ENCODE data around the gene BHLHE23. TPM values are rescaled to one million over a fixed set of nuclear protein-coding genes. Genes with fewer than 3 reads are reported as not detected.

The BHLHE23 gene
- total RNA-seq, 6 donors from 2014 or later = not detected

- no peak overlapping the region for H3K27ac ChIP-seq
- ATAC-seq (ENCODE audit: low FRiP score in 2 of 2) (no peak), DNase-seq (peak in 1 of 2 donors; percentile 59)
- no peaks in the 10 kb centered on the region for H3K9me3 ChIP-seq
- 86 to 90% methylated on average over 23 to 32 of the region's 32 CpGs for WGBS, 2 donors
- no peaks in the 10 kb centered on the region for H3K4me1 ChIP-seq
- TF ChIP-seq CTCF (IDR thresholded peaks at IDR 0.05) (no peak), POLR2A (IDR thresholded peaks at IDR 0.05) (no peak), POLR2AphosphoS5 (IDR thresholded peaks at IDR 0.05) (no peak), EP300 (IDR thresholded peaks at IDR 0.05) (no peak)
- no peaks in the 10 kb centered on the region for H3K27me3 ChIP-seq
- H3K4me3 ChIP-seq = no peak overlapping the region
- H3K36me3 ChIP-seq = peaks cover 0 to 9% (median 4%) of the 10 kb centered on the region in 4 donors
Observed at GRCh38 chr20:62963614-62964397, 43.0 kb downstream of the BHLHE23 start.

GRCh38 chr20:62962891-62963613, 43.7 kb downstream of the BHLHE23 start:
- no peaks in the 10 kb centered on the region for H3K9me3 ChIP-seq
- H3K4me3 ChIP-seq = no peak overlapping the region
- TF ChIP-seq EP300 (IDR thresholded peaks at IDR 0.05) (no peak), CTCF (IDR thresholded peaks at IDR 0.05) (no peak), POLR2A (IDR thresholded peaks at IDR 0.05) (no peak), POLR2AphosphoS5 (IDR thresholded peaks at IDR 0.05) (no peak)
- peaks cover 0 to 9% (median 4%) of the 10 kb centered on the region in 4 donors for H3K36me3 ChIP-seq
- H3K27ac ChIP-seq = no peak overlapping the region
- 90 to 93% methylated on average over 3 to 27 of the region's 32 CpGs for WGBS, 2 donors
- DNase-seq (peak in 1 of 2 donors; percentile 81), ATAC-seq (ENCODE audit: low FRiP score in 2 of 2) (no peak)
- no peaks in the 10 kb centered on the region for H3K4me1 ChIP-seq
- no peaks in the 10 kb centered on the region for H3K27me3 ChIP-seq

- ATAC-seq (ENCODE audit: low FRiP score in 2 of 2) (no peak), DNase-seq (peak in 1 of 2 donors; percentile 67)
- no peak overlapping the region for H3K4me3 ChIP-seq
- no peak for TF ChIP-seq POLR2A (IDR thresholded peaks at IDR 0.05)
- no peak for TF ChIP-seq POLR2AphosphoS5 (IDR thresholded peaks at IDR 0.05)
- TF ChIP-seq CTCF (IDR thresholded peaks at IDR 0.05) = no peak
- no peak for TF ChIP-seq EP300 (IDR thresholded peaks at IDR 0.05)
- H3K9me3 ChIP-seq = no peaks in the 10 kb centered on the region
- peaks cover 0 to 9% (median 4%) of the 10 kb centered on the region in 4 donors for H3K36me3 ChIP-seq
- 93% methylated on average over 22 to 27 of the region's 30 CpGs for WGBS, 2 donors
- no peaks in the 10 kb centered on the region for H3K4me1 ChIP-seq
- H3K27me3 ChIP-seq = no peaks in the 10 kb centered on the region
- H3K27ac ChIP-seq = no peak overlapping the region
Observed at GRCh38 chr20:62962221-62962879, 44.4 kb downstream of the BHLHE23 start.

- peak in 1 of 2 donors; percentile 54 for DNase-seq
- WGBS, 2 donors = 79 to 83% methylated on average over 2 to 8 of the region's 8 CpGs
- no peak for TF ChIP-seq CTCF (IDR thresholded peaks at IDR 0.05)
- no peak for TF ChIP-seq POLR2A (IDR thresholded peaks at IDR 0.05)
- no peak for TF ChIP-seq POLR2AphosphoS5 (IDR thresholded peaks at IDR 0.05)
- no peak for TF ChIP-seq EP300 (IDR thresholded peaks at IDR 0.05)
- Histone ChIP-seq H3K4me1 (no peaks in the 10 kb centered on the region), H3K4me3 (no peak overlapping the region), H3K9me3 (no peaks in the 10 kb centered on the region), H3K36me3 (peaks cover 0 to 9% (median 4%) of the 10 kb centered on the region in 4 donors), H3K27me3 (no peaks in the 10 kb centered on the region), H3K27ac (no peak overlapping the region)
- ATAC-seq (ENCODE audit: low FRiP score in 2 of 2) = no peak
Observed at GRCh38 chr20:62961799-62962198, 45.0 kb downstream of the BHLHE23 start.
